Measurements from ENCODE around the gene PHF12.
"Not testable (repeated sequence)": the region's sequence is repeated elsewhere in the genome, so short reads cannot be mapped to it uniquely, and the experiment has no call there.

The PHF12 gene

GRCh38 chr17:28953444-28954118 is 2.3 kb upstream of the PHF12 start:
- FAIRE-seq = no peak

DNA sequence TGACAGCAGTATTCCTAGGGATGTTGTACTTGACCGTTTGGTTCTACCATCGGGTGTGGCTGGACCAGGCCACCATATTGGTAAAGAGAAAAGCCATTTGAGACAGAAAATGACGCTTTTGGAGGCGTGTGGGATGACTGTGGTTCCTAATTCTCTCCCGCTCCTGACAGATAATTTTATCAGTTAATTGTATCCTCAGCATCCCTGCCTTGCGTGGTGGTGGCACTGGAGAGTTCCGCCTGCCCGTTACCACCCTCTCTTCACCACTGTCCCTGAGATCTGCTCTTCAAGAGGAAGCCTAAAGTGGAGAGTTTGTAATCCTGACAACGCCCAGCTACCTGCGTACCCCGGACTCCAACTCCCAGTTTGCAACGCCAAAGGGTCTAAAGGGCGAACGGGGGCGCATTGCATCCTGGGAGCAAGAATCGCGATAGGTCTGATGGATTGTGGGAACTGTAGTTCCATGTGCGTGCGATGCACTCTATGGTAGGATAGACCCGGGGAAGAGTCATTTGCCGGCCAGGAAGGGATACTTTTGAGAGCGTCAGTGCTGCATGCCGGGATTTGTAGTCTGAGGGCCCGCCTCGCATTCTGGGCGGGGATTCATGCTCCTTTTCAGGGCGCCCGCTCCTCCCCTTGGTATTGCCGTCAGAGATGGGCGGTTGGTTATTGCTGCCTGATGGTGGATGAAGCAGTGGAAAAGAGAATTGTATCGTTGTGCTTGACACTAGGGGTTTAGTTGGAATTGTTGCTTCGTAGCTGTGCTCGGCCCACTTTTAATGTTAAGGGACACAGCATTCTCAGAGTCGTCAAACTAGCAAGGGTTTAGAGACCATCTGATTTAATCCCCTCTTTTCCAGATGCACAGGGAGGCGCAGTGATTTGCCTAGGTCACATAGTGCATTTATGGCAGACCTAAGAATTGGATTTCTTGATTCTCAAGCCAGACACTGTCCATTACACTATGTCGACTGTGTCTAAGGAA is 965 bp upstream of the PHF12 start:
- peak; percentile 99 for FAIRE-seq

DNA sequence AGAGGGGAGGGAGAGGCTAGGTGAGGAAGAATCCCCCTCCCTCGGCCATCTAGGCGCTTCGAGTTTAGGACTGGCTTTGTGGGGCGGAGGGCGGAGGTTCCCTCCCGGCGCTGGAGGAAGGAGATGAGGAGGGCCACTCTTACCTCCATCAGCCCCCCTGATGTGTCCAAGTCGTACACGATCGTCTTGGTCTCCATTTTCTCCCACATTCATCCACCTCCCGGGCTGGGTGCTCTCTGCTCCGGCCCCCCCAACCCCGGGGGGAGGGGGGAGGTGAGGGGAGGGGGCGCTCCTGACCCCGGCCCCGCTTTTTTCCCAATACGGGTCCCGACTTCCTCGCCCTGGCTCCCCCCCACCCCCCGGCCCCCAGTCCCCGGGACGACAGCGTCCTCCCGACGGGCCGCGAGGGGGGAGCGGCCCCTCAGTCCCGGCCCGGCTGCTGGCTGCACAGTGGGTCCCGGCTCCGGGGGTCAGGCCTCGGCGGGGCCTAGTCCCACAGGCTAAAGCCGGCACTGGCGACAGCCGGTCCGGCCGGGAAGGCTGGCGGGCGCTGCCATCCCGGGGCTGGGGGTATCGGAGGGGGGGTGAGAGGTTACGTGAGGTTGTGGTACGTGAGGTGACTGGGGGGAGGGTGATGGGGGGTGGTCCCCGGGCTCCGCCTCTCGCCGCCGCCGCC is 428 bp downstream of the PHF12 start:
- FAIRE-seq = no peak

GRCh38 chr17:28950017-28950751 is 1.1 kb downstream of the PHF12 start:
- no peak for FAIRE-seq

DNA sequence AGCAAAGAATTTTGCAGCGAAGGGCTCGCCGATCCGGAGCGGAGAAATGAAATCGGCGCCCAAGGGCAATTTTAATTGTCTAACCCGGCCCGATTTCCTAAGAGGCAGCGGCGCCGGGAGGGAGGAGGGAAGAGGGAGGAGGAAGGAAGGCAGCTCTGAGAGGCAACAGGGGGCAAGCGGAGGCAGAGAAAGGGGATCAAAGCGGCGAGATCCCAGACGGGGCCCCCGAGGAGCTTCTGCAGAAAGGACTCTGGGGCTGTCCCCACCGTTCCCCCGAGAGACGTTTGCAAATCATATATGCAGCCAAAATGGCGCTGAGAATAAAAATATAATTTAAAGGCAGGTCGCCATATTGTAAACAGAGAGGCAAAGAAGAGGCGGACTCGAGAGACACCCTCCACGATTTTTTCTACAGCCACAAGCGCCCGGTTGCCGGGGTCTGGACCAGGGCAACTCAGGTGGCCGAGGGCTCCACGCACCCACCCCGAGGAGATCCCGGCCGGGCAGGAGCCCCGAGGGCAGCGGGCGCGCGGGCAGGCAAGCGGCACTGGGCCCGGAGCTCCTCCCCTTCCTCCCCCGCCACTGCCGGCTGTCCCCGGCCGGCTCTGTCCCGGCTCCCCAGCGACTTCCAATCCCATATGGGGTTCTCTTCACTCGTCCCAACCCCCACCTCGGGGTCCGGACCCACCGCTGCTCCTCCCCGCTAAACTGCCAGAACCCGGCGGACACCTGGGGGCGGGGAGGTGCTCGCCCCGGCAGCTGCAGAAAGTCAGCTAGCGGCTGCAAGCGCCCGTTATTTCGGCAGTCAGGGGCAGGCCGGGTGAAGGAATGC is 1.9 kb downstream of the PHF12 start:
- no peak for FAIRE-seq

DNA sequence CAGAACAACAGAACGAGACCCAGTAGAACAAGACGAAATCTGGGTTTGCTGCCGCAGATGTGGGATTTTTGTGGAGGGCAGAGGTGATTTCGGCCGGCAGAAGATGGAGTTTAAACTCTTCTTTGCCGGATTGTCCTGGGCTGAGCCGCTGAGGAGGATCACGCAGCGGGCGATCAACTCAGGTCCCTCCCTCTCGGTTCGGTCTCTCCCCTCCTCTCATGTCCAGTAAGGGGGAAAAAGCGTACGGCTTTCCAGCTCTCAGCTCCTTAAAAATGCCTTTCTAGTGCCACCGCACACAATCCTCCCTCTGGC is 2.5 kb downstream of the PHF12 start:
- no peak for FAIRE-seq

GRCh38 chr17:28948342-28948741 is 3.0 kb downstream of the PHF12 start:
- no peak for FAIRE-seq

- FAIRE-seq = no peak
Measured at GRCh38 chr17:28947639-28948038, 3.7 kb downstream of the PHF12 start.

- FAIRE-seq = no peak
Measured at GRCh38 chr17:28946239-28946638, 5.1 kb downstream of the PHF12 start.

- FAIRE-seq = no peak
Measured at GRCh38 chr17:28944862-28945741, 6.2 kb downstream of the PHF12 start.

DNA sequence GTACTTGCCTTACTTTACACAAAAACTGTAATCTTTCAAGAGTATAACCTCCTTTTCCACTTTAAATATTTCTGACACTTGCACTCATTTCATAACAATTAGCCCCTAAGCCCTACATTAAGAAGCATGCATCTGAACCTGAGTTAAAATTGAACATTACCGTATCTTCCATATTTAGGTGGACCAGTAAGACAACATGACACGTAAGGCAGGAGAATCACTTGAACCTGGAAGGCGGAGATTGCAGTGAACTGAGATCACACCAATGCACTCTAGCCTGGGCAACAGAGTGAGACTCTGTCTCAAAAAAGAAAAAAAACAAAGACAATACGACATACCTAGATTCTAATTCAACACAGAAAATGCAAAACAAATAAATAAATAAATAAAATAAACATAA is 7.0 kb downstream of the PHF12 start:
- no peak for FAIRE-seq

DNA sequence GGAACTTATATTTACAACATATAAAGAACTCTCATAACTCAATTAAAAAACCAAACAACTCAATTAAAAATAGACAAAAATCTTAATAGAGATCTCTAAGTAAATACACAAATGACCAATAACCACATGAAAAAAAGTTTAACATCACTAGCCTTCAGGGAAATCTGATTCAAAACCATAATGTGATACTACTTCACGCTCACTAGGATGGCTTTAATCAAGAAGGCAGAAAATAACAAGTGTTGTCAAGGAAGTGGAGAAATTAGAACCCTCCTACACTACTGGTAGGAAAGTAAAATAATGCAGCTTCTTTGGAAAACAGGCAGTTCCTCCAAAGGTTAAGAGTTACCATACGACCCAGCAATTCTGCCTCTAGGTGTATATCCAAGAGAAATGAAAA is 8.4 kb downstream of the PHF12 start:
- FAIRE-seq = no peak

GRCh38 chr17:28941251-28941650 is 10.1 kb downstream of the PHF12 start:
- no peak for FAIRE-seq

GRCh38 chr17:28940675-28941074 is 10.6 kb downstream of the PHF12 start:
- FAIRE-seq = no peak

- FAIRE-seq = no peak
Measured at GRCh38 chr17:28940142-28940541, 11.2 kb downstream of the PHF12 start.

DNA sequence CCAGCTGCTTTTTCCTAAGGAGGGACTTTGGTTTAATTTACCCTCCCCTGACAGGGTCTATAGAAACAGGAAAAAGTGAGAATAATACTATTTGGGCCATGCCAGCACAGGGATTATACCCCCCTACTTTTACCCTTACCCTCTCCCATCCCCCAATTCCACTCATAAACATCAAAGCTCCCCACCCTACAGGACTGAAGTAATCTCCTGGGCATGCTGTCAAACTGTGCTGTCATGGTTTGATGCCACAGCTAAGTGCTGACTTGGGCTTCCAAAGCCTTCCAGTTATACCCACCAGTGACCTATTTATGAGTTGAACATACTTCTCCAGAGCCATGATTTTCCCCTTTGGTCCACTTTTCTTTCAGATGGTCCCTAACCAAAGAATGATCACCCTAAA is 12.8 kb downstream of the PHF12 start:
- no peak for FAIRE-seq

- FAIRE-seq = no peak
Measured at GRCh38 chr17:28937044-28937729, 14.1 kb downstream of the PHF12 start.

DNA sequence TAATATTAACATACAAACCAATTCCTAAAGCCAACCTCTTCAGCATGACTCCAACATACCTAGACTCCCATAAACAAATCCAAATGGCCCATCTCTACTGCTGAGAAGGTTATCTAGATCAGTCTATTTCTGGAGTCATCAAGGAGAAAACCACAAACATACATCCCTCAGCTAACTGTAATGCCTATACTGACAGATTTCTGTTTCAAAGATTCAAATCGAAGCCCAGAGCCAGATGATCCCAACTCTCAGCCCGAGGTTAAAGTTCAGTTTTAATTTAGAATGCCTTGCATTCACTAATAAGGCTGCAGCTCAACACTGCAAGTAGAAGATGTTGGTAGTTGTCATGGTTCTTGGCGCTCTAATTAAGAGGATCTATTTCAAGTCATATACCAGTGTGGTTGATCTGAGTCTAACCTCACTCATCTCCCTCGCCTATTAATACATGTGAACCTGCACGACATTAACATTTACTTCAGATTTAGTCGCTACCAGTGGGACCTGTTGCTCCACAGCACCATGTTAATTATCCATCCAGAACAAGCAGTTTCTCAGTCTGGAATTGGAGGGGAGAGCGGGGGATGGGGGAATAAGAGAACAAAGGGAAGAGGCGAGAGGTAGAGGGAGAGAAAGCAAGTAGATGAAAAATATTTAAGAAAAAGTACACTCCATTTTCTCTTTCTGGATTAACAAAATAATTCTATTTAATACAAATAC is 15.4 kb downstream of the PHF12 start:
- no peak for FAIRE-seq

DNA sequence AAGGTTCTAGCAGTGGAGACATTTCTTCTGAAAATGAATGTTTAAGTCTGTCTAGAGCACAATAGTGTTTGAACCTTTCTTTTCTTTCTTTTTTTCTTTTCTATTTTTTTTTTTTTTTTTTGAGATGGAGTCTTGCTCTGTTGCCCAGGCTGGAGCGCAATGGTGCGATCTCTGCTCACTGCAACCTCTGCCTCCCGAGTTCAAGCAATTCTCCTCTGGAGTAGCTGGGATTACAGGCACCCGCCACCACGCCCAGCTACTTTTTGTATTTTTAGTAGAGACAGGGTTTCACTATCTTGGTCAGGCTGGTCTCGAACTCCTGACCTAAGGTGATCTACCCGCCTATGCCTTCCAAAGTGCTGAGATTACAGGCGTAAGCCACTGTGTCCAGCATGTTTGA is 16.8 kb downstream of the PHF12 start:
- not testable (repeated sequence) for FAIRE-seq

DNA sequence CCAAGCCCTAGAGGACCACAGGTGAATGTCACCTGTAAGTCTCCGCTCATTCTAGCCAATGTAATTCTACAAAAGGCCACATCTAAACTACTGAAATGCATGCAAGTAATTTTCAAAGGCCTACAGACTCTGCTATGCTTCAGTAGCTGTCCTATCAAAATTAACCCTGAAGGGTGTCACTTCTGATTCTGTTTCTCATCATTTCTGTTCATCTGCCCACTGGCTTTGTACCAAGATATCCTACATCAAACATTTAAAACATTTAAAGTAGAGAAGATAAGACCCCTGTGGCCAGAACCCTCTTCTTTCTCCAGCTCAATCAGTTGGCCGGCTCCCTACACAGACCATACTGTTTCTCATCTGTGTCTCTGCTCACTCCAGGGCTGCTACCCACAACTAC is 21.5 kb downstream of the PHF12 start:
- FAIRE-seq = no peak

Measured in A204.1 (cell line).